Lower leg skin (tissue), 3 donors: ENCODE measurements around the gene LRRC9.

Source experiments
- POLR2A ChIP-seq, 2 donors: fragments of 450-650 bp; IDR thresholded peaks; one replicate each; pipeline ENCODE4 v1.6.1; 2016 to 2017; ENCODE audit warnings: antibody characterized with exemption in 2 of 2, mild to moderate bottlenecking in 1 of 2, moderate library complexity in 1 of 2
- TF ChIP-seq, protein P1 (sequence below), 3 donors: fragments of 450-650 bp; IDR thresholded peaks; one replicate each; pipeline ENCODE4 v1.5.1; 2016; ENCODE audit warnings: antibody characterized with exemption in 3 of 3, mild to moderate bottlenecking in 3 of 3, moderate library complexity in 2 of 3

DNA sequence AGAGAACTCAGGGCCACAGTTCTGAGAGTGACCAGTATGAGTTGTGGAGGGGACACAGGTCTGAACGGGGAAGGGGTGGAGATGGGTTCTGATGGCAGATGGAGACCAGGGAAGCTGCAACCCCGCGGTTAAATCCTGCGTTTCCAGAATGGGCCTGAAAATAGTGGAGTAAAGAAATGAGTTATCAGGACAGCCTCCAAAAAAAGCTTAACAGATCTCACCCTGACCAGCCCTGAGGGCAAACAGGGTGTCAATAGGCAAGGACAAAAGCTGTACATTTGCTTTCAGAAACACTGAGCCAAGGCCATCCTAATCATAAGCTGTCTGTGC is 48.8 kb upstream of the LRRC9 start:
- TF ChIP-seq, protein P1, sequence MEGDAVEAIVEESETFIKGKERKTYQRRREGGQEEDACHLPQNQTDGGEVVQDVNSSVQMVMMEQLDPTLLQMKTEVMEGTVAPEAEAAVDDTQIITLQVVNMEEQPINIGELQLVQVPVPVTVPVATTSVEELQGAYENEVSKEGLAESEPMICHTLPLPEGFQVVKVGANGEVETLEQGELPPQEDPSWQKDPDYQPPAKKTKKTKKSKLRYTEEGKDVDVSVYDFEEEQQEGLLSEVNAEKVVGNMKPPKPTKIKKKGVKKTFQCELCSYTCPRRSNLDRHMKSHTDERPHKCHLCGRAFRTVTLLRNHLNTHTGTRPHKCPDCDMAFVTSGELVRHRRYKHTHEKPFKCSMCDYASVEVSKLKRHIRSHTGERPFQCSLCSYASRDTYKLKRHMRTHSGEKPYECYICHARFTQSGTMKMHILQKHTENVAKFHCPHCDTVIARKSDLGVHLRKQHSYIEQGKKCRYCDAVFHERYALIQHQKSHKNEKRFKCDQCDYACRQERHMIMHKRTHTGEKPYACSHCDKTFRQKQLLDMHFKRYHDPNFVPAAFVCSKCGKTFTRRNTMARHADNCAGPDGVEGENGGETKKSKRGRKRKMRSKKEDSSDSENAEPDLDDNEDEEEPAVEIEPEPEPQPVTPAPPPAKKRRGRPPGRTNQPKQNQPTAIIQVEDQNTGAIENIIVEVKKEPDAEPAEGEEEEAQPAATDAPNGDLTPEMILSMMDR (IDR thresholded peaks at IDR 0.05), result no peak
- TF ChIP-seq POLR2A (IDR thresholded peaks at IDR 0.05), result no peak
